ENCODE data around the gene TMED1. TPM values are rescaled to one million over a fixed set of nuclear protein-coding genes. Genes with fewer than 3 reads are reported as not detected.

Gene TMED1
- total and polyA plus RNA-seq, 2 of the 8 experiments (the other 6 are each of a cell fraction or from before 2014, with no cell fraction given), result 26.9 to 31.9 TPM

DNA sequence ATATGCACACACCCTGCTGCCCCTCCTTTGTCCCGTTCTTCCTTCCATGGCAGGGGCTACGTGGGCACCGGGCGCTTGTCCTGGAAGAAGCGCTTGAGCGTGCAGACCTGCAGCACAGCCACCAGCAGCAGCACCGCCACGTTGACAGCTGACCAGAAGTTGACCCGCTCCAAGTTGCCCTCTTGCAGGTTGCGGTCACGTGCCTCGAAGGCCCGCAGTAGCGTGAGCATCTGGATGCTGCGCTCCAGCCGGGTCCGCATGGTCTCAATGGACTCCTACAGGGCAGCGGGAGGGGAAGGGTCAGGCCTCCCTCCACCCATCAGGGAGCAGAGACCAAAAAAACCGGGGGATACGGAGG, 3.1 kb downstream of the TMED1 start (continued):
- TF ChIP-seq SRF (IDR thresholded peaks at IDR 0.05; ENCODE audit: low read depth, low read length) (no peak), CHD2 (IDR thresholded peaks at IDR 0.05; ENCODE audit: low read length) (no peak), ASH2L (IDR thresholded peaks at IDR 0.05; ENCODE audit: low read length) (no peak)
